ENCODE data around the gene NSG2.
"Not testable (repeated sequence)": the region's sequence is repeated elsewhere in the genome, so short reads cannot be mapped to it uniquely, and the experiment has no call there.

The NSG2 gene

DNA sequence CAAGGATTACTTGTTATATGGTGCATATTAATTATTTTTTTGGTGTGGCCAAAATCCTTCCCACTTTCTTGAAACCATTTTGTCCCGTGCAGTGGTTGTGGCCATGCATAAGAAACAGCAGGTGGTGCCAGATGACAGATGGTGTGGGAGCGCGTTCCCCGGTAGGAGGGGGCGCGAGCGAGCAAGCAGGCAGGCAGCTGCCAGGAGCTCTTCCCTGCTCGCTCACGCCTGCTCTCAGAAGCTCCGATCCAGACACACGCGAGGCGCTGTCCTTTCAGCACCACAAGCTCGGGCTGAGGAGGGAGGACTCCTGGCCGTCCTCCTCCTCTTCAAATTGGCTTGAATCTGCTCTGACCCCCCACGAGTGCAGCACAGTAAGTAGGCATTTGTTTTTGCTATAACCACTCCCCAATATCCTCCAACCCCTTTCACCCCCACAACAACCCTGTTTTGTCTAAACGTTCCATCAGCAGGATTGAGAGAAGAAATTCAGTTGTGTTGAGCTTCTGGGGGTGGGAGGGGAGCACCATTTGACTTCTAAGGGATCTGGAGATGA, at the start of gene NSG2:
Gene NSG2, plus strand, starts transcription at position 237 of the 556 bp plus-strand sequence. CDS start 1,050 bp downstream, outside the sequence.
- H3K27ac ChIP-seq (ENCODE audit: low read depth, low read length) = no peak within 1 kb of the TSS
- no peak within 1 kb of the TSS for H3K9ac ChIP-seq (ENCODE audit: low read depth, low read length)
- H3K4me1 ChIP-seq (ENCODE audit: control insufficient read depth, insufficient read depth, low read length) = no peaks in the 10 kb centered on the region
- no peak within 1 kb of the TSS for H3K4me3 ChIP-seq (ENCODE audit: low read depth, low read length)
- no peaks in the 10 kb centered on the region for H3K27me3 ChIP-seq (ENCODE audit: control insufficient read depth, insufficient read depth, low read length)
- H3K9me3 ChIP-seq (ENCODE audit: control insufficient read depth, insufficient read depth, low read length) = no peaks in the 10 kb centered on the region
- no peaks in the 10 kb centered on the region for H3K36me3 ChIP-seq (ENCODE audit: control insufficient read depth, insufficient read depth, low read length)

GRCh38 chr5:173997331-173997730, 48.2 kb upstream of the NSG2 start:
- Histone ChIP-seq H3K9ac (ENCODE audit: low read depth, low read length) (no peak overlapping the region), H3K27ac (ENCODE audit: low read depth, low read length) (no peak overlapping the region), H3K4me1 (ENCODE audit: control insufficient read depth, insufficient read depth, low read length) (no peaks in the 10 kb centered on the region; the same call in 1 of the 2 replicates), H3K4me3 (ENCODE audit: low read depth, low read length) (no peak overlapping the region), H3K27me3 (ENCODE audit: control insufficient read depth, insufficient read depth, low read length) (no peaks in the 10 kb centered on the region), H3K9me3 (ENCODE audit: control insufficient read depth, insufficient read depth, low read length) (no peaks in the 10 kb centered on the region), H3K36me3 (ENCODE audit: control insufficient read depth, insufficient read depth, low read length) (no peaks in the 10 kb centered on the region)

- no peak overlapping the region for H3K4me3 ChIP-seq (ENCODE audit: low read depth, low read length)
- H3K4me1 ChIP-seq (ENCODE audit: control insufficient read depth, insufficient read depth, low read length) = no peaks in the 10 kb centered on the region
- no peaks in the 10 kb centered on the region for H3K27me3 ChIP-seq (ENCODE audit: control insufficient read depth, insufficient read depth, low read length)
- H3K9me3 ChIP-seq (ENCODE audit: control insufficient read depth, insufficient read depth, low read length) = no peaks in the 10 kb centered on the region
- H3K9ac ChIP-seq (ENCODE audit: low read depth, low read length) = no peak overlapping the region
- no peaks in the 10 kb centered on the region for H3K36me3 ChIP-seq (ENCODE audit: control insufficient read depth, insufficient read depth, low read length)
- H3K27ac ChIP-seq (ENCODE audit: low read depth, low read length) = no peak overlapping the region
Observed at GRCh38 chr5:173998531-173998930, 47.0 kb upstream of the NSG2 start.

DNA sequence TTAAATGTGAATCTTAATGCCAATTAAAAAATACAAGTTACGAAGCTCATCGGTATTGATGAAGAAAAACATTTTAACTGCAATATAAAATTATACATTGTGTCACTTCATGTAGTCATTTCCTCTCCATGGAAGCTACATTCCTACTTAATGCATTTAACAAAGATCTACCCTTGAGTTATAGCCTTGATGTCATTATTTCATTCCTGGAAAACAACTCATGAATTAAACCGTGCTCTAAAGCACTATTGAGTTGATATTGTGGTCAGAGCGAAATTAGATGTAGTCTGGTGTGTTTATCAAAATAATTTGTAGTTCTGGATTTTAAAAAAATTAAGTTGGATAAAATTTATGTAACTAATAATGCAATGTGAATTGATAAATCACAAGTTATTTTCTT, 45.4 kb upstream of the NSG2 start:
- Histone ChIP-seq H3K9me3 (ENCODE audit: control insufficient read depth, insufficient read depth, low read length) (no peaks in the 10 kb centered on the region), H3K27ac (ENCODE audit: low read depth, low read length) (no peak overlapping the region), H3K4me3 (ENCODE audit: low read depth, low read length) (no peak overlapping the region), H3K36me3 (ENCODE audit: control insufficient read depth, insufficient read depth, low read length) (no peaks in the 10 kb centered on the region), H3K9ac (ENCODE audit: low read depth, low read length) (no peak overlapping the region), H3K27me3 (ENCODE audit: control insufficient read depth, insufficient read depth, low read length) (no peaks in the 10 kb centered on the region), H3K4me1 (ENCODE audit: control insufficient read depth, insufficient read depth, low read length) (no peaks in the 10 kb centered on the region)

DNA sequence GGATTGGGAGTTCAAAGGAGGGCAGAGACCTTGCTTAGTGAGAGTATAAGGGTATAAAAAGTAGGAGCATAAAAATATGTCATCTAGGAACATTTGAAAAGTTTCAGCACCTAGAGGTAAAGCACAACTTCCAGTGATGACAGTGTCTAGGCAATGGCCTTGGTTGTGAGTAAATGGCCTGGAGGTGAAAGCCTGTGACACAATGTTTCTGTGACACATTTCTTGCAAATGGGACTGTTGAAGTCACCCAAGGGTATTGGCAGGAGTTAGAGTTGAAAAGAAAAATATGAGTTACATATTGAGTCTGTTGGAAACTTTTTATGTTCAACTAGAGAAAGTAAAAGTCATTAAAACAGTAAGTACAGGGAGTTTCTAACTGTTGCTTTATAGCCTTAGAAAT, 41.7 kb upstream of the NSG2 start:
- no peaks in the 10 kb centered on the region for H3K36me3 ChIP-seq (ENCODE audit: control insufficient read depth, insufficient read depth, low read length)
- H3K27me3 ChIP-seq (ENCODE audit: control insufficient read depth, insufficient read depth, low read length) = no peaks in the 10 kb centered on the region; the same call in 1 of the 2 replicates
- no peaks in the 10 kb centered on the region for H3K4me1 ChIP-seq (ENCODE audit: control insufficient read depth, insufficient read depth, low read length)
- H3K9me3 ChIP-seq (ENCODE audit: control insufficient read depth, insufficient read depth, low read length) = no peaks in the 10 kb centered on the region
- no peak overlapping the region for H3K9ac ChIP-seq (ENCODE audit: low read depth, low read length)
- no peak overlapping the region for H3K27ac ChIP-seq (ENCODE audit: low read depth, low read length)
- H3K4me3 ChIP-seq (ENCODE audit: low read depth, low read length) = no peak overlapping the region

GRCh38 chr5:174008922-174009321, 36.6 kb upstream of the NSG2 start:
- Histone ChIP-seq H3K4me1 (ENCODE audit: control insufficient read depth, insufficient read depth, low read length) (no peaks in the 10 kb centered on the region), H3K36me3 (ENCODE audit: control insufficient read depth, insufficient read depth, low read length) (no peaks in the 10 kb centered on the region), H3K27ac (ENCODE audit: low read depth, low read length) (no peak overlapping the region), H3K9me3 (ENCODE audit: control insufficient read depth, insufficient read depth, low read length) (no peaks in the 10 kb centered on the region), H3K9ac (ENCODE audit: low read depth, low read length) (no peak overlapping the region), H3K4me3 (ENCODE audit: low read depth, low read length) (no peak overlapping the region), H3K27me3 (ENCODE audit: control insufficient read depth, insufficient read depth, low read length) (no peaks in the 10 kb centered on the region; the same call in 1 of the 2 replicates)

DNA sequence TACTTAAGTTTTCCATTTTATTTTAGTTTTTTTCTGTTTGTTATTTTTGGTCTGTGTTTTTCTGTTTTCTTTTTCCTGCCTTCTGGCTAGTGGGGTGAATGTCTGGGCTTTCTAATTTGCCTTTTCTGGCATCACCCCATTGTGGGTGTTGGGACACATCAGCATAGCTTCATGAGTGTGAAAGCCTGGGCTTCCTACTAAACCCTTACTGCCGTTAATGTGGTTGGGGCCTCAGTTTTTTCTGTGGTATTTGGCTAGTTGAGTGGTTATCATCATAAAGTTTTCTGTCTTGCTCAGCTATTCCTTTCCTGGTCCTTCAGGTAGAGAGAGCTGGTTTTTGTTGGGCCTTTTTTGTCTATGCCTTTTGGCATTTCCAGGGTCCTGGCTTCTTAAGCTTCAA, 35.1 kb upstream of the NSG2 start:
- H3K27ac ChIP-seq (ENCODE audit: low read depth, low read length) = no peak overlapping the region
- no peaks in the 10 kb centered on the region for H3K9me3 ChIP-seq (ENCODE audit: control insufficient read depth, insufficient read depth, low read length)
- no peaks in the 10 kb centered on the region; the same call in 1 of the 2 replicates for H3K27me3 ChIP-seq (ENCODE audit: control insufficient read depth, insufficient read depth, low read length)
- H3K36me3 ChIP-seq (ENCODE audit: control insufficient read depth, insufficient read depth, low read length) = no peaks in the 10 kb centered on the region
- no peaks in the 10 kb centered on the region for H3K4me1 ChIP-seq (ENCODE audit: control insufficient read depth, insufficient read depth, low read length)
- H3K9ac ChIP-seq (ENCODE audit: low read depth, low read length) = no peak overlapping the region
- H3K4me3 ChIP-seq (ENCODE audit: low read depth, low read length) = no peak overlapping the region

- Histone ChIP-seq H3K4me1 (ENCODE audit: control insufficient read depth, insufficient read depth, low read length) (no peaks in the 10 kb centered on the region), H3K27me3 (ENCODE audit: control insufficient read depth, insufficient read depth, low read length) (no peaks in the 10 kb centered on the region), H3K36me3 (ENCODE audit: control insufficient read depth, insufficient read depth, low read length) (no peaks in the 10 kb centered on the region), H3K9ac (ENCODE audit: low read depth, low read length) (no peak overlapping the region), H3K27ac (ENCODE audit: low read depth, low read length) (no peak overlapping the region), H3K4me3 (ENCODE audit: low read depth, low read length) (no peak overlapping the region), H3K9me3 (ENCODE audit: control insufficient read depth, insufficient read depth, low read length) (no peaks in the 10 kb centered on the region)
Observed at GRCh38 chr5:174011441-174011840, 34.1 kb upstream of the NSG2 start.

DNA sequence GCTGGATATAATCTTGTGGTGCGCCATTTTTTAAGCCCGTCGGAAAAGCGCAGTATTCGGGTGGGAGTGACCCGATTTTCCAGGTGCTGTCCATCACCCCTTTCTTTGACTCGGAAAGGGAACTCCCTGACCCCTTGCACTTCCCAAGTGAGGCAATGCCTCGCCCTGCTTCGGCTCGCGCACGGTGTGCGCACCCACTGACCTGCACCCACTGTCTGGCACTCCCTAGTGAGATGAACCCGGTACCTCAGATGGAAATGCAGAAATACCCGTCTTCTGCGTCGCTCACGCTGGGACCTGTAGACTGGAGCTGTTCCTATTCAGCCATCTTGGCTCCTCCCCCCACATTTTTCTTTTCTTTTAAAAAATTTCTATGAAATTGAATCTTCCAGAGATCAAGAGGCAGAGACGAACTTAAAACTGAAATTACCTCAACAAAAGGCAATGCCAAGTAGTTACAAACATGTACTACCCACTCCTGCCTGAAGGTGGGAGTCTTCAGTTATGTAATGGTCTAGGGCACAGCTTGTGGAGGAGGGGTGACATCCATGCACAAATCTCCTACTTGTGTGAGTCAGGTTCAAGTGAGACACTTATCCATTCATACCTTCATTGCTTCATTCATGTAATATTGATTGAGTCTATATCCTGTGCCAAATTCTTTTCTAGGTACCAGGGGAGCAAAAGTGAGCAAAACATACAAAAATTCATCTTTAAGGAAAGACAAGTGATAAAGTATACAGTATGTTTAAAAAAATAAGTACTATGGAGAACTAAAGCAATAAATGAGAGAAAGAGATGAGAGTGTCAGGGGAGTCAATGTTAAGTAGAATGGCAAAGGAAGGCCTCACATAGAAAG, 25.2 kb upstream of the NSG2 start:
- not testable (repeated sequence) for H3K36me3 ChIP-seq (ENCODE audit: control insufficient read depth, insufficient read depth, low read length); H3K27ac ChIP-seq (ENCODE audit: low read depth, low read length); H3K9me3 ChIP-seq (ENCODE audit: control insufficient read depth, insufficient read depth, low read length); H3K4me1 ChIP-seq (ENCODE audit: control insufficient read depth, insufficient read depth, low read length); H3K9ac ChIP-seq (ENCODE audit: low read depth, low read length); H3K27me3 ChIP-seq (ENCODE audit: control insufficient read depth, insufficient read depth, low read length)
- H3K4me3 ChIP-seq (ENCODE audit: low read depth, low read length) = peak overlapping the region; percentile 54

DNA sequence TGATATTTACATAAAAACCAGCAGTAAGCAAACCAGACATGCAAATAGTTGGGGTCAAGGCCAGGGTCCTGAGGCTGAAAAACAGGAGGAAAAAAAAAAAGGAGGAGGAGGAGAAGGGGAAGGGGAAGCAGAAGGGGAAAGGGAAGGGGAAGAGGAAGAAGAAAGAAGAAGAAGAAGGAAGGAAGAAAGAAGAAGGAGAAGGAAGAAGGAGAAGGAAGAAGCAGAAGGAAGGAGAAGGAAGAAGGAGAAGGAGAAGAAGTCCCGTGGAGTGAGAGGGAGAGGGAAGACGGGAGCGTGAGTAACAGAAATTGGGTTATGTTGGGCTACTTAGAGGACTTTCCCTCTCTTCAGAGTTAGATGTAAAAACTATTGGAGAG, 24.6 kb upstream of the NSG2 start:
- no peaks in the 10 kb centered on the region for H3K4me1 ChIP-seq (ENCODE audit: control insufficient read depth, insufficient read depth, low read length)
- no peak overlapping the region for H3K27ac ChIP-seq (ENCODE audit: low read depth, low read length)
- H3K4me3 ChIP-seq (ENCODE audit: low read depth, low read length) = no peak overlapping the region
- no peak overlapping the region for H3K9ac ChIP-seq (ENCODE audit: low read depth, low read length)
- no peaks in the 10 kb centered on the region for H3K9me3 ChIP-seq (ENCODE audit: control insufficient read depth, insufficient read depth, low read length)
- no peaks in the 10 kb centered on the region for H3K27me3 ChIP-seq (ENCODE audit: control insufficient read depth, insufficient read depth, low read length)
- no peaks in the 10 kb centered on the region for H3K36me3 ChIP-seq (ENCODE audit: control insufficient read depth, insufficient read depth, low read length)

- no peaks in the 10 kb centered on the region for H3K27me3 ChIP-seq (ENCODE audit: control insufficient read depth, insufficient read depth, low read length)
- H3K4me1 ChIP-seq (ENCODE audit: control insufficient read depth, insufficient read depth, low read length) = no peaks in the 10 kb centered on the region
- no peak overlapping the region for H3K9ac ChIP-seq (ENCODE audit: low read depth, low read length)
- no peak overlapping the region for H3K27ac ChIP-seq (ENCODE audit: low read depth, low read length)
- no peaks in the 10 kb centered on the region for H3K9me3 ChIP-seq (ENCODE audit: control insufficient read depth, insufficient read depth, low read length)
- H3K4me3 ChIP-seq (ENCODE audit: low read depth, low read length) = no peak overlapping the region
- H3K36me3 ChIP-seq (ENCODE audit: control insufficient read depth, insufficient read depth, low read length) = no peaks in the 10 kb centered on the region
Observed at GRCh38 chr5:174022384-174023095, 23.0 kb upstream of the NSG2 start.

Measured in HUES48 (cell line).